Measurements from ENCODE around the gene C13orf42. TPM values are rescaled to one million over a fixed set of nuclear protein-coding genes. Genes with fewer than 3 reads are reported as not detected.

Gene C13orf42
- polyA plus RNA-seq, 1 donor from 2014 or later: not detected

DNA sequence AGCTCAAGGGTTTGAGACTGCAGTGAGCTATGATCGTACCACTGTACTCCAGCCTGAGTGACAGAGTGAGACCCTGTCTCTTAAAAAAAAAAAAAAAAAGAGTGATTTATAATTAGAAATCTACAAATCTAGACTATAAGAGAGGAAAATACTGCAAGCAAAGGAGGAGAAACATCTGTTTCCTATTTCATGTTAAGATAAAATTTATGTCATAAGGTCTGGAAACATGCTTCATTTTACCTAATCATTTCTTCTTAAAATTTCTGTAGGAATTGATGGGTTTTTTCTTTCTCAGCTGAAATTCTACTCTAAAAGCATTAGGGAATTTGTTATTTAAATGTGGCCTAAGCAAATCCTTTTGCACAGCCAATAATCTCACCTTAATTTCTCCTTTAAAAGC, 53.2 kb downstream of the C13orf42 start:
- TF ChIP-seq EP300 (conservative IDR thresholded peaks at IDR 0.05; ENCODE audit: poor library complexity, severe bottlenecking) (no peak), MXI1 (conservative IDR thresholded peaks at IDR 0.05; ENCODE audit: poor library complexity, severe bottlenecking) (no peak), EZH2 (IDR thresholded peaks at IDR 0.05; ENCODE audit: borderline replicate concordance, insufficient read depth, low read length, poor library complexity, severe bottlenecking) (no peak), POLR2AphosphoS5 (IDR thresholded peaks at IDR 0.05) (no peak), TAF1 (IDR thresholded peaks at IDR 0.05; ENCODE audit: low read depth) (no peak), SMC3 (conservative IDR thresholded peaks at IDR 0.05; ENCODE audit: poor library complexity) (no peak), RAD21 (conservative IDR thresholded peaks at IDR 0.05) (no peak)
- TF ChIP-seq, protein P1, sequence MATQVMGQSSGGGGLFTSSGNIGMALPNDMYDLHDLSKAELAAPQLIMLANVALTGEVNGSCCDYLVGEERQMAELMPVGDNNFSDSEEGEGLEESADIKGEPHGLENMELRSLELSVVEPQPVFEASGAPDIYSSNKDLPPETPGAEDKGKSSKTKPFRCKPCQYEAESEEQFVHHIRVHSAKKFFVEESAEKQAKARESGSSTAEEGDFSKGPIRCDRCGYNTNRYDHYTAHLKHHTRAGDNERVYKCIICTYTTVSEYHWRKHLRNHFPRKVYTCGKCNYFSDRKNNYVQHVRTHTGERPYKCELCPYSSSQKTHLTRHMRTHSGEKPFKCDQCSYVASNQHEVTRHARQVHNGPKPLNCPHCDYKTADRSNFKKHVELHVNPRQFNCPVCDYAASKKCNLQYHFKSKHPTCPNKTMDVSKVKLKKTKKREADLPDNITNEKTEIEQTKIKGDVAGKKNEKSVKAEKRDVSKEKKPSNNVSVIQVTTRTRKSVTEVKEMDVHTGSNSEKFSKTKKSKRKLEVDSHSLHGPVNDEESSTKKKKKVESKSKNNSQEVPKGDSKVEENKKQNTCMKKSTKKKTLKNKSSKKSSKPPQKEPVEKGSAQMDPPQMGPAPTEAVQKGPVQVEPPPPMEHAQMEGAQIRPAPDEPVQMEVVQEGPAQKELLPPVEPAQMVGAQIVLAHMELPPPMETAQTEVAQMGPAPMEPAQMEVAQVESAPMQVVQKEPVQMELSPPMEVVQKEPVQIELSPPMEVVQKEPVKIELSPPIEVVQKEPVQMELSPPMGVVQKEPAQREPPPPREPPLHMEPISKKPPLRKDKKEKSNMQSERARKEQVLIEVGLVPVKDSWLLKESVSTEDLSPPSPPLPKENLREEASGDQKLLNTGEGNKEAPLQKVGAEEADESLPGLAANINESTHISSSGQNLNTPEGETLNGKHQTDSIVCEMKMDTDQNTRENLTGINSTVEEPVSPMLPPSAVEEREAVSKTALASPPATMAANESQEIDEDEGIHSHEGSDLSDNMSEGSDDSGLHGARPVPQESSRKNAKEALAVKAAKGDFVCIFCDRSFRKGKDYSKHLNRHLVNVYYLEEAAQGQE (IDR thresholded peaks at IDR 0.05; ENCODE audit: borderline replicate concordance): no peak
- TF ChIP-seq, protein P2, sequence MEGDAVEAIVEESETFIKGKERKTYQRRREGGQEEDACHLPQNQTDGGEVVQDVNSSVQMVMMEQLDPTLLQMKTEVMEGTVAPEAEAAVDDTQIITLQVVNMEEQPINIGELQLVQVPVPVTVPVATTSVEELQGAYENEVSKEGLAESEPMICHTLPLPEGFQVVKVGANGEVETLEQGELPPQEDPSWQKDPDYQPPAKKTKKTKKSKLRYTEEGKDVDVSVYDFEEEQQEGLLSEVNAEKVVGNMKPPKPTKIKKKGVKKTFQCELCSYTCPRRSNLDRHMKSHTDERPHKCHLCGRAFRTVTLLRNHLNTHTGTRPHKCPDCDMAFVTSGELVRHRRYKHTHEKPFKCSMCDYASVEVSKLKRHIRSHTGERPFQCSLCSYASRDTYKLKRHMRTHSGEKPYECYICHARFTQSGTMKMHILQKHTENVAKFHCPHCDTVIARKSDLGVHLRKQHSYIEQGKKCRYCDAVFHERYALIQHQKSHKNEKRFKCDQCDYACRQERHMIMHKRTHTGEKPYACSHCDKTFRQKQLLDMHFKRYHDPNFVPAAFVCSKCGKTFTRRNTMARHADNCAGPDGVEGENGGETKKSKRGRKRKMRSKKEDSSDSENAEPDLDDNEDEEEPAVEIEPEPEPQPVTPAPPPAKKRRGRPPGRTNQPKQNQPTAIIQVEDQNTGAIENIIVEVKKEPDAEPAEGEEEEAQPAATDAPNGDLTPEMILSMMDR (IDR thresholded peaks at IDR 0.05; ENCODE audit: poor library complexity, severe bottlenecking): no peak
- no peak overlapping the region for H3K4me3 ChIP-seq (ENCODE audit: low read length)
- no peaks in the 10 kb centered on the region for H3K36me3 ChIP-seq (ENCODE audit: insufficient read depth, low read length)
- H3K9me2 ChIP-seq (ENCODE audit: insufficient read depth, low read length): no peaks in the 10 kb centered on the region
- H3K27me3 ChIP-seq (ENCODE audit: insufficient read depth, low read depth, low read length): no peaks in the 10 kb centered on the region
- H3K79me2 ChIP-seq (replicated peaks; ENCODE audit: insufficient read depth, low read length): no peaks in the 10 kb centered on the region
- H3K27ac ChIP-seq (ENCODE audit: low read length): no peak overlapping the region
- H3K4me2 ChIP-seq (ENCODE audit: low read length): no peak overlapping the region
- no peaks in the 10 kb centered on the region for H3K9me3 ChIP-seq (ENCODE audit: low read length)
- no peaks in the 10 kb centered on the region for H3F3A ChIP-seq (ENCODE audit: insufficient read depth, low read length, poor library complexity, severe bottlenecking)
- H3K9ac ChIP-seq (ENCODE audit: low read length): no peak overlapping the region
- no peak overlapping the region for H2AFZ ChIP-seq (ENCODE audit: low read depth, low read length)
- no peaks in the 10 kb centered on the region for H4K20me1 ChIP-seq (ENCODE audit: insufficient read depth)

DNA sequence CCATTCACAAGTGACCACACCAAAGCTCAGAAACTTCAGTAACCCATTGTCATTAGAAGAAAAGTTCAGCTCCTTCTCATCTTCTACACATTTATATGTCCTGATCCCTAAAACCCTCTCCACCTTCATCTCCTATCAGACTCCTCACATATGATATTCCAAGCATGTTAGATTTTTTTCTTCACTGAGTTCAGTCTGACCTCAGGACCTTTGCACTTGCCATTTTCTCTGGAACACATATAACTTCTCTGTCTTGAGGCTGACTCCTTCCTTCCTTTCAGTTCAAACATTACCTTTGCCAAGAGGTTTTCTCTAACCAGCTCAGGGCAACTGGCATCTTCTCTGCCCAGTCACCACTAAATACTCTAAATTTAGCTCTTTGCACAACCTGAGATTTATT, 54.1 kb downstream of the C13orf42 start:
- no peaks in the 10 kb centered on the region for H4K20me1 ChIP-seq (ENCODE audit: insufficient read depth)
- TF ChIP-seq EP300 (conservative IDR thresholded peaks at IDR 0.05; ENCODE audit: poor library complexity, severe bottlenecking) (no peak), MXI1 (conservative IDR thresholded peaks at IDR 0.05; ENCODE audit: poor library complexity, severe bottlenecking) (no peak), RAD21 (conservative IDR thresholded peaks at IDR 0.05) (no peak), SMC3 (conservative IDR thresholded peaks at IDR 0.05; ENCODE audit: poor library complexity) (no peak), TAF1 (IDR thresholded peaks at IDR 0.05; ENCODE audit: low read depth) (no peak), EZH2 (IDR thresholded peaks at IDR 0.05; ENCODE audit: borderline replicate concordance, insufficient read depth, low read length, poor library complexity, severe bottlenecking) (no peak), POLR2AphosphoS5 (IDR thresholded peaks at IDR 0.05) (no peak)
- TF ChIP-seq, protein P2 (IDR thresholded peaks at IDR 0.05; ENCODE audit: poor library complexity, severe bottlenecking): no peak
- TF ChIP-seq, protein P1 (IDR thresholded peaks at IDR 0.05; ENCODE audit: borderline replicate concordance): no peak
- no peaks in the 10 kb centered on the region for H3K79me2 ChIP-seq (replicated peaks; ENCODE audit: insufficient read depth, low read length)

More for the DNA sequence above, 54.1 kb downstream of the C13orf42 start:
- H3K27ac ChIP-seq (ENCODE audit: low read length): no peak overlapping the region
- H3K9me2 ChIP-seq (ENCODE audit: insufficient read depth, low read length): no peaks in the 10 kb centered on the region
- no peak overlapping the region for H3K9ac ChIP-seq (ENCODE audit: low read length)
- no peak overlapping the region for H2AFZ ChIP-seq (ENCODE audit: low read depth, low read length)
- H3K36me3 ChIP-seq (ENCODE audit: insufficient read depth, low read length): no peaks in the 10 kb centered on the region
- no peak overlapping the region for H3K4me2 ChIP-seq (ENCODE audit: low read length)
- no peaks in the 10 kb centered on the region for H3K27me3 ChIP-seq (ENCODE audit: insufficient read depth, low read depth, low read length)
- H3F3A ChIP-seq (ENCODE audit: insufficient read depth, low read length, poor library complexity, severe bottlenecking): no peaks in the 10 kb centered on the region
- H3K9me3 ChIP-seq (ENCODE audit: low read length): no peaks in the 10 kb centered on the region
- H3K4me3 ChIP-seq (ENCODE audit: low read length): no peak overlapping the region
